Suprapubic skin (tissue), 3 donors: ENCODE measurements around the gene FILIP1L.

ENCODE experiments used
- CTCF ChIP-seq, 2 donors: fragments of 200-600 bp in 1 of 2; fragments of 450-650 bp in 1 of 2; sonication (generic) in 1 of 2; IDR thresholded peaks; one replicate each; pipeline ENCODE4 v1.5.1; 2016 to 2019; ENCODE audit warnings: antibody characterized with exemption in 2 of 2, mild to moderate bottlenecking in 1 of 2, moderate library complexity in 1 of 2
- POLR2A ChIP-seq, 2 donors: fragments of 450-650 bp; IDR thresholded peaks; one replicate each; pipeline ENCODE4 v1.6.1; 2017; ENCODE audit warnings: antibody characterized with exemption in 2 of 2, mild to moderate bottlenecking in 2 of 2, moderate library complexity in 2 of 2

- no peak for TF ChIP-seq CTCF (IDR thresholded peaks at IDR 0.05)
- TF ChIP-seq POLR2A (IDR thresholded peaks at IDR 0.05), result no peak
These were observed 198.3 kb downstream of the FILIP1L start for GRCh38 chr3:99915906-99916432.
